Upper lobe of left lung (tissue), 6 donors: ENCODE results near the gene TFCP2L1. TPM values are rescaled to one million over a fixed set of nuclear protein-coding genes. Genes with fewer than 3 reads are reported as not detected.

Experiments used
- ATAC-seq, 2 donors: fragments of 200-7000 bp; cut with Tn5 transposase; one replicate each; pipeline ENCODE4 v1.9.1; 2022; ENCODE audit warnings: mild to moderate bottlenecking in 2 of 2, moderate library complexity in 2 of 2; ENCODE audit not compliant: low FRiP score in 2 of 2
- DNase-seq, 2 donors: peaks; one replicate each; pipeline ENCODE4 v3.0.0-alpha.2; 2019 to 2020
- H3K27ac ChIP-seq, 4 donors: fragments of 200-600 bp; sonication (generic); one replicate each; pipeline ENCODE4 v1.5.1; 2016 to 2019
- H3K27me3 ChIP-seq, 4 donors: fragments of 200-600 bp; sonication (generic); one replicate each; pipeline ENCODE4 v1.5.1; 2017 to 2019
- H3K36me3 ChIP-seq, 4 donors: fragments of 200-600 bp; sonication (generic); one replicate each; pipeline ENCODE4 v1.5.1; 2016 to 2019
- H3K4me1 ChIP-seq, 4 donors: fragments of 200-600 bp; sonication (generic); one replicate each; pipeline ENCODE4 v1.5.1; 2018 to 2019
- H3K4me3 ChIP-seq, 4 donors: fragments of 200-600 bp; sonication (generic); one replicate each; pipeline ENCODE4 v1.5.1; 2017 to 2019; ENCODE audit warnings: mild to moderate bottlenecking in 2 of 4, moderate library complexity in 1 of 4
- H3K9me3 ChIP-seq, 4 donors: fragments of 200-600 bp; sonication (generic); one replicate each; pipeline ENCODE4 v1.5.1; 2018 to 2019
- CTCF ChIP-seq, 6 experiments: fragments of 450-650 bp in 4 of 6; fragments of 200-600 bp in 2 of 6; sonication (generic) in 2 of 6; IDR thresholded peaks; one replicate each; pipeline ENCODE4 v1.5.1; 2016 to 2019; ENCODE audit warnings: antibody characterized with exemption in 6 of 6
- EP300 ChIP-seq, 4 donors: sonication (generic); formaldehyde crosslinking; IDR thresholded peaks; one replicate each; pipeline ENCODE4 v1.5.1; 2017; ENCODE audit warnings: antibody characterized with exemption in 4 of 4, control low read depth in 2 of 4
- POLR2A ChIP-seq, 4 donors: fragments of 450-650 bp; IDR thresholded peaks; one replicate each; pipeline ENCODE4 v1.5.1; 2016 to 2017; ENCODE audit warnings: antibody characterized with exemption in 4 of 4, mild to moderate bottlenecking in 2 of 4
- POLR2AphosphoS5 ChIP-seq, 2 donors: sonication (generic); formaldehyde crosslinking; IDR thresholded peaks; one replicate each; pipeline ENCODE4 v1.5.1; 2017; ENCODE audit warnings: antibody characterized with exemption in 2 of 2
- WGBS, 2 donors: methylation state at CpG; one replicate each; pipeline ENCODE4 v1.1.5; 2017 to 2018; 5-methylcytosine and 5-hydroxymethylcytosine counted together
- total RNA-seq, 6 donors: library from RNA; depleted of rRNA in 4 of 6; stranded (reverse); fragments of >200 nt in 4 of 6; gene quantifications; one replicate each; pipeline versions ENCODE4 v1.1.0 to v1.2.1, GENCODE V29; 2016 to 2021
- donor health status: DM: no; HTN: no; CAD: no; lungs with moderate emphysema.
- donor health status: DM: no; HTN: yes; CAD: no; lungs with severe emphysema.

Gene TFCP2L1
- total RNA-seq, 6 donors from 2014 or later: 15.3 to 47.1 (median 33.7) TPM

- H3K4me3 ChIP-seq: no peak overlapping the region
- ATAC-seq (no peak), DNase-seq (no peak)
- no peak for TF ChIP-seq POLR2AphosphoS5 (IDR thresholded peaks at IDR 0.05)
- TF ChIP-seq CTCF (IDR thresholded peaks at IDR 0.05): no peak
- TF ChIP-seq POLR2A (IDR thresholded peaks at IDR 0.05): no peak
- no peak for TF ChIP-seq EP300 (IDR thresholded peaks at IDR 0.05)
- no peaks in the 10 kb centered on the region for H3K9me3 ChIP-seq
- H3K27me3 ChIP-seq: no peaks in the 10 kb centered on the region
- no peak overlapping the region for H3K27ac ChIP-seq
- no peaks in the 10 kb centered on the region for H3K36me3 ChIP-seq
- H3K4me1 ChIP-seq: peaks cover 10 to 43% (median 33%) of the 10 kb centered on the region in 4 donors
- 87 to 92% methylated on average over 5 to 8 of the region's 8 CpGs for WGBS, 2 donors
Observed at GRCh38 chr2:121200011-121200347, 85.0 kb downstream of the TFCP2L1 start.

- no peak for DNase-seq
- Histone ChIP-seq H3K9me3 (no peaks in the 10 kb centered on the region), H3K27me3 (no peaks in the 10 kb centered on the region), H3K27ac (peak overlapping the region in 2 of 4 donors; percentile 87 to 95), H3K4me3 (no peak overlapping the region), H3K36me3 (no peaks in the 10 kb centered on the region), H3K4me1 (peaks cover 10 to 45% (median 33%) of the 10 kb centered on the region in 4 donors)
- TF ChIP-seq POLR2AphosphoS5 (IDR thresholded peaks at IDR 0.05): no peak
- TF ChIP-seq EP300 (IDR thresholded peaks at IDR 0.05): no peak
- TF ChIP-seq POLR2A (IDR thresholded peaks at IDR 0.05): no peak
- no peak for TF ChIP-seq CTCF (IDR thresholded peaks at IDR 0.05)
- 92% methylated on average over 9 to 10 of the region's 10 CpGs for WGBS, 2 donors
- no peak for ATAC-seq
Observed at GRCh38 chr2:121199281-121200010, 85.6 kb downstream of the TFCP2L1 start.

GRCh38 chr2:121197369-121198091, 87.5 kb downstream of the TFCP2L1 start:
- H3K27me3 ChIP-seq: no peaks in the 10 kb centered on the region
- ATAC-seq (peak; percentile 90 to 94), DNase-seq (peak; percentile 89 to 98)
- peak in 1 of 4 donors; percentile 36 for TF ChIP-seq POLR2A (IDR thresholded peaks at IDR 0.05)
- TF ChIP-seq EP300 (IDR thresholded peaks at IDR 0.05): peak; percentile 53 to 99 (median 97)
- peak in 1 of 6 experiments; percentile 11 for TF ChIP-seq CTCF (IDR thresholded peaks at IDR 0.05)
- peak; percentile 72 to 88 for TF ChIP-seq POLR2AphosphoS5 (IDR thresholded peaks at IDR 0.05)
- H3K4me1 ChIP-seq: peaks cover 10 to 45% (median 33%) of the 10 kb centered on the region in 4 donors
- H3K36me3 ChIP-seq: no peaks in the 10 kb centered on the region
- WGBS, 2 donors: 36 to 40% methylated on average over 18 to 19 of the region's 19 CpGs
- peak overlapping the region; percentile 86 to 95 (median 88) for H3K27ac ChIP-seq
- H3K4me3 ChIP-seq: no peak overlapping the region
- no peaks in the 10 kb centered on the region for H3K9me3 ChIP-seq

GRCh38 chr2:121196849-121197155, 88.2 kb downstream of the TFCP2L1 start:
- no peaks in the 10 kb centered on the region for H3K27me3 ChIP-seq
- 87 to 100% methylated on average over 3 to 7 of the region's 8 CpGs for WGBS, 2 donors
- TF ChIP-seq CTCF (IDR thresholded peaks at IDR 0.05) (no peak), POLR2A (IDR thresholded peaks at IDR 0.05) (no peak), POLR2AphosphoS5 (IDR thresholded peaks at IDR 0.05) (no peak), EP300 (IDR thresholded peaks at IDR 0.05) (no peak)
- H3K27ac ChIP-seq: peak overlapping the region; percentile 86 to 95 (median 88)
- peaks cover 10 to 45% (median 33%) of the 10 kb centered on the region in 4 donors for H3K4me1 ChIP-seq
- ATAC-seq: no peak
- no peaks in the 10 kb centered on the region for H3K9me3 ChIP-seq
- no peak overlapping the region for H3K4me3 ChIP-seq
- DNase-seq: no peak
- H3K36me3 ChIP-seq: no peaks in the 10 kb centered on the region
